Activated CD8-positive, alpha-beta memory T cell treated with anti-CD3 and anti-CD28 coated beads, Interleukin-2, amount 50 U/mL, for 24 hours (primary cell): ENCODE results near the gene GRK6.

Experiments
- DNase-seq: peaks from one replicate; pipeline ENCODE4 v3.0.0-alpha.2; 2020; ENCODE audit errors: extremely low read depth

The GRK6 gene

DNA sequence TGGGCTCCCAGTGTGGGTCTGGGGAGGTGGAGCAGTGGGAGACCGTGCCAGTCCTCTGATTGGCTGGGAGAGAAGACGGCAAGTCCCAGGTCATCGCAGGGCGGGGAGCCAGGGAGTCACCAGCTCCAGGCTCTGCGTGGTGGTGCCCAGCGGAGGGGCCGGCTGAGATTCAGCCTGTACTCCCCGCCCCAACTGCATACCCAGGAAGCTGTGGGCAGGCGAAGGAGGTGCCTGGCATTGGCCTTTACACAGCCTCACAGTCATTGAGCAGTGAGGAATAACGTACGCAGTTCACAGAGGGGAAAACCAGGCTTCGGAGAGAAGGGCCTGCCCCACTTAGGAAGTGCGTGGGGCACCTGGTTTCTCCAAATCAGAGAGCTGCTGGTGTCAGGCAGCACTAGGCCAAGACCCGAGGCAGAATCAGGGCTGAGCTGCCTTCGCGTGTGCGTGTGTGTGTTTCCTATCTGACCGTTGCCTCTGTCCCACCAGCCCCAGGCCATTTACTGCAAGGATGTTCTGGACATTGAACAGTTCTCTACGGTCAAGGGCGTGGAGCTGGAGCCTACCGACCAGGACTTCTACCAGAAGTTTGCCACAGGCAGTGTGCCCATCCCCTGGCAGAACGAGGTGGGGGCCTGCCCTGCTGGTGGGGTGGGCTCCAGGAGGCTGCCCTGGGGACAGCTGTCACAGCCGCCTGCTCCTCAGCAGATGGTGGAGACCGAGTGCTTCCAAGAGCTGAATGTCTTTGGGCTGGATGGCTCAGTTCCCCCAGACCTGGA lies 13.9 kb downstream of the GRK6 start:
- no peak for DNase-seq

GRCh38 chr5:177440990-177441780 lies 14.7 kb downstream of the GRK6 start:
- no peak for DNase-seq

GRCh38 chr5:177442066-177442826 lies 15.8 kb downstream of the GRK6 start:
- no peak for DNase-seq

GRCh38 chr5:177443144-177443983 lies 16.9 kb downstream of the GRK6 start:
- DNase-seq: no peak

- no peak for DNase-seq
Measured at GRCh38 chr5:177444106-177445051, 17.9 kb downstream of the GRK6 start.

GRCh38 chr5:177445052-177445916 lies 18.8 kb downstream of the GRK6 start:
- no peak for DNase-seq

GRCh38 chr5:177445917-177446199 lies 19.4 kb downstream of the GRK6 start:
- no peak for DNase-seq

DNA sequence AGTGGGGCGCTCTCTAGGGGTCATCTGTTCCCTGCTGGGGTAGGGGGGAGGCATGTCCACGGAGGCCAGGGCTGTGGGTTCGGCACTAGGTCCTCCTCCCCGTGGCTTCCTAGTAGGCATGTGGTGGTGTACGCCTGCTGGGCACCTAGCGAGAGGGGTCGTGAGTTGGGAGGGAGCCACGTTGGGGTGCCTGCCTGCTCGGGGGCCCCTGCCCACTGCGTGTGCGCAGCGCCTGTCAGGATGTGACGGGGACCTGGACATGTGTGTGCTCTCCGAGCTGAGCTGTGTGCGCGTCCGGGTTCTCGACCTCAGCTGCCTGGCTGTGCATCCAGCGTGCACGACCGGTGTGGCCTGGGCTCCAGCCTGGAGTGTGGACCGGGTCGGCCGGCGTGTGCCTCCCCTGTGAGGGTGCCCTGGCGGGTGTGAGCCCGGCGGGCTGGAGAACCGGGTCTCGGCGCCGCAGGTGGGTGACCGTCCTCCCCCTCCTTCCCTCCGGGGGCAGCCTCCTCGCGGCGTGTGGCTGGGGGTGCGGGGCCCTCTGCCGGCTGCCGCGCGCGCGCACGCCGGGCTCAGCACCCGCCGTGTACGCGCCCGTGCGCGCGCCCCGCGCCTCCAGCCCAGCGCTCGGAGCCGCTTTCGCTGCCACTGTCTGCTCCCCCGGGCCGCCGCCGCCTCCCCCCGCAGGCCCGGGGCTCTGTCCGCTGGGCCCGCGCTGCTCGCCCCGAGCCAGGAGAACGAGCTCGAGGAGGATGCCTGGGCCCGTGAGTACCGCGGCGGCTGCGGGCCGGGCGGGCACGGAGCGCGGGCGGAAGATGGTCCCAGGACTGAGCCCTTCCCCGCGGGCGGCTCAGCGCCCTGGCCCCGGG lies 20.0 kb downstream of the GRK6 start, which contains the start of gene PRR7:
TSS of gene PRR7 (plus strand) at position 615 of the 866 bp plus-strand sequence. CDS start 8,254 bp downstream, outside the sequence.
- DNase-seq: no peak

DNA sequence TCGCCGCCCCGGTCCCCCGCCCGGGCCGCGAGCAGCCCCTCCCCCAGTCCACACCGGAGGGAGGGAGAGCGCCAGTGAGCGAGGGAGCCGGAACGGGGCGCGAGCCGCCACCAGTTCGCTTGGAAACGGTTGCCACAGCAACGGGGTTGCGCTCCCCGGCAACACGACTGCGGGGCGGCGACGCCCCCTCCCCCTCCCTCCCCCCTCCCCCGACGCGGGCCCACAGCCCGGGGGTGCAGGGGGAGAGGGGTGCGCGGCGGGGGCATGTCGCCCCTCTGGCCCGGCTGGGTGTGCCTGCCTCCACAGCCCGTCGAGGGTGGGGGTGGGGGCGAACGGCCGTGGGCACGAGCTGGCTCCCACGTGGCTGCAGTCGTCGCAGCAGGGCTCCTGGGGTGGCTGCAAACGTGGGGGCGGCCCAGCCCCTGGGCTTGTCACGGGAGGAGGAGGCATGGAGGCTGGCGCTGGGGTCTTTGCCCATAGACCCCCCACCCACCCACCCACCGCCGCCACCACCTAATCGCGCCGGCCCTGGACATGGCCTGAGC lies 20.7 kb downstream of the GRK6 start:
- no peak for DNase-seq

DNA sequence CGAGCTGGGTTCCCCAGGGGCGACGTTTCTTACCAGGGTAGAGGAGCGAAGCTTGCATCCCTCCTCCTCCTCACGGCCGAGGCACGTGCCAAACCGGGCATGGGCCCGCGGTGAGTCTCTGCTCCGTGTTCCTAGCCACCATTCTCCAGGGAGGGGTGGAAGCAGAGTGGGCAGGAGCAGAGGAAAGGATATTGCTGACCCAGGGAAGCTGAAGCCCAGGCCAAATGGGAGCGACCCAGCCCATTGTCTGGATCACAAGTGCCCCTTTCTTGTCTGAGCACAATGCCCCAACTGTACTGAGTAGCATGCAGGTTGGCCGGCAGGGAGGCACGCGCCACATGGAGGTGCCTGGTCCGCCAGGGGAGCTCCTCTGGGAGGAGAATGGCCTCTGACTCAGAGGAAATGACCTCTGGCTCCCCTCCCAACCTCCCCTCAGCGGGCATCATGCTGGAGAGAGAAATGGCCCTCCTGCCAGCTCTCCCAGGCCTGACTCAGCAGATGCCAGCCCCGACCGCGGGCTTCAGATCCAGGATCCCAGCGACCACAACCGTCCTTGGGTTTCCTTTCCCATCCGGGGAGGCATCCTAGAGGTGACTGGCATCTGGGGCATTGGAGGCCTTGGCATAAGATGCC lies 21.3 kb downstream of the GRK6 start:
- DNase-seq: no peak

DNA sequence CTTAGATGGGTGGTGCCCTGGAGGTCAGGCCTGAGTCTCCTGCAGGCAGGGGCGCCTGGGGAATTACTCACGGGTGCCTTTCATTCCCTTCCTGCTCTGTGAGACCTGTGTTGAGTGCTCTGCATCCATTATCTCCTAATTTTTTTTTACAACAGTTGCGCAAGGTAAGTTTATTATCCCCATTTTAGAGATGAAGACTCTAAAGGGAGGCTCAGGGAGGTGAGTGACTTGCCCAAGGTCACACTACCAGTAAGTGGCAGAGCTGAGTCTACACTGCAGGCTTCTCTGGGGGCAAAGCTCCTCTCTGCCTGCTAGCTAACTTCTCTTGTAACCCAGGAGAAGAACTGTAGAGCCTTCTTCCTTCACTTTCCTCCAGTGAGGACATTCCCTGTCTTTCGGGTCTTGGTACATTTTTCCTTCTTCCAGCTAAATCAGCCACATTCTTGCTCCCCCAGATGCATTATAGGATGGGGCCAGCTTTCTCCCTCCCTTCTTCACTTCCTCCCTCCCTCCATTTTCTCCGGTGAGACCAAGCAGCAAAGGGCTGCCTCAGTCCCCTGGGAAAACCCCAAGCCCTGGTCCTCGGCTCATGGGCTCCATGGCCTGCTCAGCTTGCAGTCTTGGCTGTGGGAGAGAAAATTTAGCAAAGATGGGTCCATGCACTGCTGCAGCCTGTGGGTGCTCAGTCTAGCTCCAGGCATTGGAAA lies 21.9 kb downstream of the GRK6 start:
- no peak for DNase-seq

DNA sequence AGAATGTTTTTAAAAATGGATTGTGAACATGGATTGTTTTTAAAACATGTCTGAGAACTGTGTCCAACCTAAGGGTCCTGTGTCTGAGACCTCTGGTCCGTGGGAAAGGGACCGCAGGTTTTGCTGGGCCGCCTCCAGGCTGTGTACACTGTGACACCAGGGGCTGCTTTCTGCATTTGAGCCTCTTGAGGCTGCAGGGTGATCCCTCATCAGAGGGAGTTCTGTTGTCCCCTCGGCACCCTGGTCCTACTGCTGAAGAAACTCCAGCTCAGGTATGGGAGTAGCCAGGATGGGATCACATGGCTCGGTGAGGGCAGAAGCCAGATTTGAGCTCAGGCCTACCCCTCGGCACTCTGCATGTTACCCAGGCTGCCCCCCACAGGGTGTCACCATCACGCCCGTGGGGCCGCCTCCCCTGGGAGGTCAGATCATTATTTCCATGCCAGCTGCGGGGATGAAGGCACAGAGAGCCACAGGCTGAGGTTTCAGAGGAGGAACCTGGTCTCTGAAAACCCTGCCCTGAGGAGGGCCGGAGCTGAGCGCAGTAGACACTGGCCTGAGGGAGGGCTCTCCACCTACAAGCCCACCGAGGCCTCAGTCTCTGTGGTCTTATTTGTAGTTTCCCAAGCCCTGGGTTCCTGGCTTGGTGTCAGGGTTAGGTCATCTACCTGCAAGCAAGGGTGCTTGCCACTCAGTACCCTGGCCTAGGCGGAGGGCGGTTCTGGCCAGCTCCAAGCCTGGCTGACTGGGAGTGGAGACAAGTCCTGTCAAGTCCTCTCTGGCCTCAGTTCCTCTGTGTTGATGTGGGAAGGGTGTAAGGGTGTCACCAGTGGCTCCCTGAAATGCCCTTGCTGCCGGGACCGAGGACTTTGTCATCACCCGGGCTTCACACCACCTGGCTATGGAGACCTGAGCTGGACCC lies 22.9 kb downstream of the GRK6 start:
- DNase-seq: no peak

DNA sequence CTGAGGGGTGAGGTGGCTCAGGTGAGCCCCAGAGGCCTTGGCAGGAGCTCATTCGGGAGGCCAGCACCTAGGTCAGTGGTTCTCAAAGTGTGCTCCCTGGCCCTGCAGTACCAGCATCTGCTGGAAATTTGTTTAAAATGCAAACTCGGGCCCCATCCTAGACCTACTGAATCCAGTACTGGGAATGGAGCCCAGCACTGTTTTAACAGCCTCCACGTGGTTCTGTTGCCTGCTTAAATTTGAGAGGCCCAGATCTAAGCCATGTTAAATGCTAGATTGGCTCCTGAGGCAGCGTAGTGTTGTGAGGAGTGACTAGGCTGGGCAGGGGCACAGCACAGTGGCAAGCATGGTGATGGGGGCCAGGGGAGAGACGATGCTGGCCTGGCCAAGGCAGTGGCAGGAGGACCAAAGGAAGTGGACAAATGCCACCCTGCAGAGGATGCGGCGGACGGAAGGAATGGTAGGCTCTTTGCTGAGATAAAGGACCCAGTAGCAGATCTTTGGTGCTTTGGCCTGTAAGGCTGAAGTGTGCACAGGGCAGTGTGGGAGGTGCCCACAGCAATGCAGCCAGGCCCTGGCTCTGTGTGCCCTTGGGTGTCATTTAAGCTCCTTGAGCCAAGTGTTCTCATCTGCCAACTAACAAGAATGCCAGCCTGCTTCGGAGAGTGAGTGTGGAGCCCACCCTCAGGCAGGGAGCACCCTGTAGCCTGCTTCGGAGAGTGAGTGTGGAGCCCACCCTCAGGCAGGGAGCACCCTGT lies 24.4 kb downstream of the GRK6 start:
- no peak for DNase-seq

DNA sequence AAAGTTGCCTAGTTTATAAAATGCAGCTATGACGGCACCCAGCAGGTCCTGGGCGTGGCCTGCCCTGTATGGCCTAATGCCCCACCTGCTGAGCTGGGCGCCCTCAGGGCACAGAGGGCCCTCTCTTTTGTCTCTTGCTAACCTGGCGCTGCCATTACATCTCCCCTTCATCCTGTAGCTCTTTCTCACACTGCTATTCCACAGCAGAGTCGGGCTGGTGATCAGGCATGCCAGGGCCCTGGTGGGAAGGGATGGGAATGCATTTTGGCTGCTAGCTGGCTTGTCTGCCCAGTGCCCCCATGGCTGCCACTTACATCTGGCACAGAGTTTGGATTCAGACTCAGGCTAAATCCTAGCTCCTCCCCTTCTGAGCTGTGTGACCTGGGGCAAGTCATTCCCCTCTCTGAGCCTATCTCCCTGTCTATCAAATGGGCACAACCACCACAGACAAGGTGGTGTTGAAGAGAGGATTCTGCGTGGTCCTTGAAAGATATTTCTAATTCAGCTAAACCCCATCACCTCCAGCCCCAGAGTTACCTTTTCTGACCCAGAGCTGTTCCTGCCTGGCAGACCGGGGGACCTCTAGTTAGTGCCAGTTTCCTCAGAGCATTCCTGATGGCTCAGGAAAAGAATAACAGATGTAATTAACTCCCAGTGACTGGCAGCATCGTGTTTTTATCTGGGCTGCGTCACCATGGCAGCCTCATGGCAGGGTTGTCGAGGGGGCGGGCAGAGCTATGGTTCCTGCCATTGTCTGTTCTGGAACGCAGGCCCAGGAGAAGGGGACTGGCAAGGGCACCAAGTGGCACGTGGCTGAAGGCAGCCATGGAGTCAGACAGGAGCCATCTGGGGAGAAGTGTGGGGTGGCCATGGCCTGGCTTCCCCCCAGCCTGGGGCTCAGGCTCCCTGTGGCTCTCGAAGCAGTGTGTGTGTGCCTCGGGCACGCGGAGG lies 26.5 kb downstream of the GRK6 start:
- no peak for DNase-seq
